NCI-H2107 (cell line): ENCODE results near the gene ITIH5.
"Not testable (repeated sequence)": the region's sequence is repeated elsewhere in the genome, so short reads cannot be mapped to it uniquely, and the experiment has no call there.

Source experiments
- DNase-seq: peaks from one replicate; lab custom pipeline; 2025; lab: John Stamatoyannopoulos, UW

ITIH5 gene

DNA sequence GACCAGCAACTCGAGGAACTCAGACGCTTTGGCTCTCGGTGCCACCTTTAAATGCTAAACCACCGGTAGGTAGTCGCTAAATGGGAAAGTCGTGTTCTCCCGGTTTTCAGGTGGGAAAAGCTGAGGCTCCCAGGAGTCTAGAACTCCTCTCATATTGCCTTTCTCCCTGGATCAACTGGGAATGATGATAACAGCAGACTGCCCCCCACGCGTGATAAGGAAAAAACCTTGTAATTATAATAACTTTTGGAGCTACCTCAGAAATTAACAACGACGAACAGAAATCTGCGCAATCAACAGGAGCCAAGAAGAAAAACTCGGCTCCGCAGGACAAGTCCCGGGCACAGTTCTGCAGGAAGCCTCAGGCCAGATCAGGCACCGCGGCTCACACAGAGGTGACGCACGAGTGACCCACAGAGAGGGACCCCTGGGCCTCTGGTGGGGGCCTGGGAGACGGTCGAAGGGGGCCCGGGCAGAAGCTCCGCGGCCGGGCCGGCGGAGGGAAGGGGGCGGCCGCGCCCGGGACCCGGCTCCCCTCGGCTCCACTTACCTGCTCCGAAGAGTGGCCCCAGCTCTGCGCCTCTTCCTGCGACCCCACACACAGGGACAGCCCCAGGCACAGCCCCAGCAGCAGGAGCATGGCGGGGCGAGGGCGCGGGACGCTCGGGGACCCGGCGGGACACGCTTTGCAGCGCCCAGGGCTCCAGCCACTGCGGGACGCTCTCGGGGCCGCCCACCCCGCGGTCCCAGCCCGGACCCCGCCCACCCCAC lies at the start of gene ITIH5:
TSS of gene ITIH5 (minus strand) at position 714 of the 771 bp plus-strand sequence. CDS start at position 640, 74 bp downstream.
- no peak for DNase-seq

- no peak for DNase-seq
Measured at GRCh38 chr10:7715515-7715914, 48.7 kb upstream of the ITIH5 start.

GRCh38 chr10:7711075-7711474 lies 44.3 kb upstream of the ITIH5 start:
- not testable (repeated sequence) for DNase-seq

GRCh38 chr10:7710446-7710845 lies 43.7 kb upstream of the ITIH5 start:
- no peak for DNase-seq

DNA sequence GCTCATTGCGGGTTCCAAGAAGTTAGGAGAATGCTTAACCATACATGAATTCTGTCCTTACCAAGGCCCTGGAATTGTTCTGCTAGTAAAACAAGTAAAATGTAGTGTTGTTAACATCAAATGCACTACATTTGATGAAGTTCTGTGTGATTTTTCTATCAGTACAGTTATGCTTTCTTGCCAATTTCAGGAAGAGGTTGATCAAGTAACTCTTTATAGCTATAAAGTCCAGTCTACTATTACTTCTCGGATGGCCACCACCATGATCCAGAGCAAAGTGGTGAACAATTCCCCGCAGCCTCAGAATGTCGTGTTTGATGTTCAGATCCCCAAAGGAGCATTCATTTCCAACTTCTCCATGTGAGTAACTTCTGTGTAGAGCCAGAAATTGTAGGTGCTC lies 42.1 kb upstream of the ITIH5 start:
- no peak for DNase-seq

DNA sequence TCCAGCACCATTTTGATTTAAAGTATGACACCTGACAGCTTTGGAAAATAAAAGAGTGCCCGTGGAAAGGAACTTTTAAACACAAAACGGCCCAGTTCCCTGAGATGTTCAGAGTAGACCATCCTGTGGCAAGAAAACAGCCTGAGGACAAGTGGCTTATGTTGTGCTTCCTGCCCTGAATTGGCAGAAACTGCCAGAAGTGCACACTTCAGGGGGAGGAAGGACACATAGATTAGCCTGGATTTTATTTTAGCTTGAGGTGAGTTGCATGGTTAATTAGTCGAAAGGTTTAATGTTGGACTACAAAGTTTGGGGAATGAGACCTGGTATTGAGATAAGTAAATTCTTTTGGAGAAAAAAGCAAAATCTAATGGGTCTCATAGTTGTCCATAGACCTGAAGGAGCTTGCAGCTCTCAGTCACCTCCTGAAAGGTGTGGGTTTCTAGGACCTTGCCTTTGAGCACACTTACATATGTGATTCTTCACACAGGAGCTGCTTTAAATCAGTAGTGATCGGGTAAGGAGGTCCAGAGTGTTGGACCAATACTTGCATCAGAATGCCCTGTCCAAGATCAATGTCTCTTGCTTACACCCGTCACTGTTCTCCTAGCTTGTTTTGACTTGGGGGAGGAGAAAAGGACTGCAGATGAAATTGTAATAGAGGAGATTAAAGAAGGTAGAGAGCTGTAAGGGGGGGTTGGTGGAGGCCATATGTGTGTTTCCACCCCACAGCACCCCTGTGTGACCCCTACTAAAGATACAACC lies 41.3 kb upstream of the ITIH5 start:
- DNase-seq: no peak

GRCh38 chr10:7707102-7707501 lies 40.3 kb upstream of the ITIH5 start:
- DNase-seq: no peak

GRCh38 chr10:7706534-7707073 lies 39.8 kb upstream of the ITIH5 start:
- DNase-seq: no peak

DNA sequence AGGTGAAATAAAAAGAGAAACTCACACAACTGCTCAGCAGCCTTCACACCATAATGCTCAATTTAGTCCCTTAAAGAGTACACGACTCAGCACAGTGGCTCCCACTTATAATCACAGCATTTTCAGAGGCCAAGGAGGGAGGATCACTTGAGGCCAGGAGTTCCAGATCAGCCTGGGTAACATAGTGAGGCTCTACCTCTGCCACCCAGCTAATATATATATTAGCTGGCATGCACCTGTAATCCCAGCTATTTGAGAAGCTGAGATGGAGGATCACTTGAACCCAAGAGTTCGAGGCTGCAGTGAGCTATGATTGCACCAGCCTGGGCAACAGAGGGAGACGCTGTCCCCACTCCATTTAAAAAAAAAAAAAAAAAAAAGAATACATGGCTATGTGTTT lies 38.6 kb upstream of the ITIH5 start:
- no peak for DNase-seq

GRCh38 chr10:7704071-7705016 lies 37.6 kb upstream of the ITIH5 start:
- DNase-seq: no peak

DNA sequence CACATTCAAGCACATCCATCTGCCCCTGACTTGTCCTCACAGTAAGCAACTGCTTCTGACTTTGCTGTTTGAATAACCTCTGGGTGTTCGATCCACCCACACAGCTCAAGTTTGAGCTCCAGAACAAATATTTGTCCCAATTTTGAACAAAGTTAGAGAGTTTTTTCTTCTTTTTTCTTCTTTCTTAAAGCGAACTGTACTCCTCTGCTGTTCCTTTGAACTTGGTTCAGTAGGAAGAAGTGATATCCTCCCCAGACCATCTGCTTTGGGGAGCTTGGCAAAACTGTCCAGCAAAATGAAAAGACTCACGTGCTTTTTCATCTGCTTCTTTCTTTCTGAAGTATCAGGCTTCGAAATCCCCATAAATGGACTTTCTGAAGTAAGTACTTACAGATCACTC lies 36.4 kb upstream of the ITIH5 start, which contains the start of gene ITIH2:
TSS of gene ITIH2 (plus strand) at position 177 of the 400 bp plus-strand sequence. CDS start at position 296, 119 bp downstream.
- DNase-seq: no peak

DNA sequence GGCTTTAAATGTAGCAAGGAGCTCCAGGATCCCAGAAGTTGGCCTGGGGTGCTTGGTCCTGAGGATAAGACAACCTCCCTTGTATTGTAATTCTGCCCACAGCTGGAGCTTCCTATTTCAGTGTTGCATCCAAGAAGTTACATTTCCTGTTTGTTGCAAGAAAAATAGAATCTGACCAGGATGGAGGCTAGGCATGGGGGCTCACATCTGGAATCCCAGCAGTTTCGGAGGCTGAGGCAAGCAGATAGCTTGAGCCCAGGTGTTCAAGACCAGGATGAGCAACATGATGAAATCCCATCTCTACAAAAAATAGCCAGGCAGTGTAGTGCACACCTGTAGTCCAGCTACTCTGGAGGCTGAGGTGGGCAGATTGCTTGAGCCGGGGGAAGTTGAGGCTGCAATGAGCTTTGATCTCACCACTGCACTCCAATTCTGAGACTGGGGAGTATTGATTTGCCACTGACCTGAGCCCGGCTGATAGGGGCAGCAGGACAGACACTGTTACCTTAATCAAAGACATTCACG lies 35.6 kb upstream of the ITIH5 start:
- no peak for DNase-seq

DNA sequence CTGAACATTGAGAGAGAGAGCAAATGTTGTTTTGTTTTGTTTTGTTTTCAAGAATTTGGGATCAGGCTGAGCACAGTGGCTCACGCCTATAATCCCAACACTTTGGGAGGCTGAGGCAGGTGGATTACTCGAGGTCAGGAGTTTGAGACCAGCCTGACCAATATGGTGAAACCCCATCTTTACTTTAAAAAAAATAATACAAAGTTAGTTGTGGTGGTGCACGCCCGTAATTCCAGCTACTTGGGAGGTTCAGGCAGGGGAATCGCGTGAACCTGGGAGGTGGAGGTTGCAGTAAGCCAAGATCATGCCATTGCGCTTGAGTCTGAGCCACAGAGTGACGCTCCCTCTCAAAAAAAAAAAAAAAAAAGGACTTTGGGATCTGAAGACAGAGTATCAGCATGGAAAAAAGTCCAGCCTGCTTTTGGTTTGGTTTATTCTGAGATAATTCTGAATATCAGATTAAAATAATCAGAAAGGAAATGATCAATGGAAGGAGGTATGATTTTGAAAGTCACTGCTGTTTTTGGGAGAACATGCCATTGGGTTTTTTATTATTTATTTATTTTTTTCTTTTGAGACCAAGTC lies 34.5 kb upstream of the ITIH5 start:
- no peak for DNase-seq

- DNase-seq: no peak
Measured at GRCh38 chr10:7700577-7701125, 33.9 kb upstream of the ITIH5 start.

GRCh38 chr10:7697426-7697825 lies 30.7 kb upstream of the ITIH5 start:
- DNase-seq: no peak

DNA sequence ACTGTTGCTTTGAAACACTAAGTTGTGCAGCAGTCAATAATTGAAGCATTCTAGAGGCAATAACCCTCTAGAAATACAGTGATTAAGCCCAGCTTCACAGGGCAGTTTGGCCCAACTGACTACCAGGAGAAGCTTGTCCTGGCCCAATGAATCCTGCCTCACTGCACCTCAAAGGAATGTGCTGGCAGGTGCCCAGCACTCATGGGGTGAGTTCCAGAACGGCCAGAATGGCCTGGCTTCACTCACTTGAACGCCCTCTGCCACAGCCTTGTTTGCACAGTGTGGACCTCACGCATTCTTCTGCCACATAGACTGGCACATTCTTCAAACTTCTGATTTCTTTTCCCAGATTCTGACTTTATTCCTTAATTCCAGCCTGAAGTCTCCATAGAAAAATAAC lies 29.8 kb upstream of the ITIH5 start:
- no peak for DNase-seq

GRCh38 chr10:7693194-7693593 lies 26.4 kb upstream of the ITIH5 start:
- not testable (repeated sequence) for DNase-seq

DNA sequence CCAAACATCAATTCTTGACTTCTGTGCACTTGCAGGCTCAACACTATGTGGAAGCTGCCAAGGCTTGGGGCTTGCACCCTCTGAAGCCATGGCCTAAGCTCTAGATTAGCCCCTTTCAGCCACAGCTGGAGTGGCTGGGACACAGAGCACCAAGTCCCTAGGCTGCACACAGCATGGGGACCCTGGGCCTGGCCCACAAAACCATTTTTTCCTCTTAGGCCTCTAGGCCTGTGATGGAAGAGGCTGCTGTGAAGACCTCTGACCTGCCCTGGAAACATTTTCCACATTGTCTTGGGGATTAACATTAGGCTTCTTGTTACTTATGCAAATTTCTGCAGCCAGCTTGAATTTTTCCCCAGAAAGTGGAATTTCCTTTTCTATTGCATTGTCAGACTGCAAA lies 25.6 kb upstream of the ITIH5 start:
- DNase-seq: not testable (repeated sequence)

- not testable (repeated sequence) for DNase-seq
Measured at GRCh38 chr10:7690885-7691597, 24.3 kb upstream of the ITIH5 start.

DNA sequence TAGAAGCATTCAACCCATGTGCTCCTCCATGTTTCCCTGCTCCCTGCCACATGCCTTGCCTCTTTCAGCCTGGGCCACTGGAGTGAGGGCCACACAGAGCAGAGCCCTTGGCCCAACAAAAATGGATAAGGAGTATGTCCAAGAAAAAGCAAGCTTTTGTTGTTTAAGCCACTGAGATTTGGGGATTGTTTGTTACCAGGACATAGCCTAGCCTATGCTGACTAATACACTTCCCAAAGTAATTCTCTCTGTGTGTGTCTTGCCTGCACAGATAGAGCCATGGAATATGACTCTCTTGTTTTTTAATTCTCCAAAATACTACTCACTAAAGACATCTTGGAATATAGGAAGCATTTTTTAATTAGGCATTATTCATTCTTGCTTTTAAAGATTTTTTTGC lies 22.8 kb upstream of the ITIH5 start:
- no peak for DNase-seq
